ENCODE measurements around the gene HSF2.

HSF2 gene, protein sequence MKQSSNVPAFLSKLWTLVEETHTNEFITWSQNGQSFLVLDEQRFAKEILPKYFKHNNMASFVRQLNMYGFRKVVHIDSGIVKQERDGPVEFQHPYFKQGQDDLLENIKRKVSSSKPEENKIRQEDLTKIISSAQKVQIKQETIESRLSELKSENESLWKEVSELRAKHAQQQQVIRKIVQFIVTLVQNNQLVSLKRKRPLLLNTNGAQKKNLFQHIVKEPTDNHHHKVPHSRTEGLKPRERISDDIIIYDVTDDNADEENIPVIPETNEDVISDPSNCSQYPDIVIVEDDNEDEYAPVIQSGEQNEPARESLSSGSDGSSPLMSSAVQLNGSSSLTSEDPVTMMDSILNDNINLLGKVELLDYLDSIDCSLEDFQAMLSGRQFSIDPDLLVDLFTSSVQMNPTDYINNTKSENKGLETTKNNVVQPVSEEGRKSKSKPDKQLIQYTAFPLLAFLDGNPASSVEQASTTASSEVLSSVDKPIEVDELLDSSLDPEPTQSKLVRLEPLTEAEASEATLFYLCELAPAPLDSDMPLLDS

GRCh38 chr6:122399348-122400120 is at the start of gene HSF2:
Gene HSF2, plus strand, starts transcription at chr6:122399652. Its CDS starts 86 bp downstream, at chr6:122399738.
- peak within 1 kb of the TSS; percentile 87 for H3K27ac ChIP-seq
- CTCF ChIA-PET, result no interaction called here
- TF ChIP-seq, protein P1, sequence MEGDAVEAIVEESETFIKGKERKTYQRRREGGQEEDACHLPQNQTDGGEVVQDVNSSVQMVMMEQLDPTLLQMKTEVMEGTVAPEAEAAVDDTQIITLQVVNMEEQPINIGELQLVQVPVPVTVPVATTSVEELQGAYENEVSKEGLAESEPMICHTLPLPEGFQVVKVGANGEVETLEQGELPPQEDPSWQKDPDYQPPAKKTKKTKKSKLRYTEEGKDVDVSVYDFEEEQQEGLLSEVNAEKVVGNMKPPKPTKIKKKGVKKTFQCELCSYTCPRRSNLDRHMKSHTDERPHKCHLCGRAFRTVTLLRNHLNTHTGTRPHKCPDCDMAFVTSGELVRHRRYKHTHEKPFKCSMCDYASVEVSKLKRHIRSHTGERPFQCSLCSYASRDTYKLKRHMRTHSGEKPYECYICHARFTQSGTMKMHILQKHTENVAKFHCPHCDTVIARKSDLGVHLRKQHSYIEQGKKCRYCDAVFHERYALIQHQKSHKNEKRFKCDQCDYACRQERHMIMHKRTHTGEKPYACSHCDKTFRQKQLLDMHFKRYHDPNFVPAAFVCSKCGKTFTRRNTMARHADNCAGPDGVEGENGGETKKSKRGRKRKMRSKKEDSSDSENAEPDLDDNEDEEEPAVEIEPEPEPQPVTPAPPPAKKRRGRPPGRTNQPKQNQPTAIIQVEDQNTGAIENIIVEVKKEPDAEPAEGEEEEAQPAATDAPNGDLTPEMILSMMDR (conservative IDR thresholded peaks at IDR 0.05; ENCODE audit: low read depth), result no peak
- POLR2A ChIA-PET (ENCODE audit: low non-redundant PET), result no interaction called here
- peak; percentile 96 for DNase-seq (ENCODE audit: low spot score)

GRCh38 chr6:122352981-122353664 is 46.3 kb upstream of the HSF2 start:
- no peak for DNase-seq (ENCODE audit: low spot score)
- ChIA-PET POLR2A (ENCODE audit: low non-redundant PET) (no interaction called here), CTCF (no interaction called here)
- H3K27ac ChIP-seq, result no peak overlapping the region
- TF ChIP-seq, protein P1 (conservative IDR thresholded peaks at IDR 0.05; ENCODE audit: low read depth), result no peak

- ChIA-PET CTCF (interaction anchor here (0.7 to 0.9 kb wide), 2 partner anchors 9 to 1082 kb away, joined by 3 to 11 read pairs; no protein-coding TSS in a partner anchor), POLR2A (ENCODE audit: low non-redundant PET) (no interaction called here)
- TF ChIP-seq, protein P1 (conservative IDR thresholded peaks at IDR 0.05; ENCODE audit: low read depth), result no peak
- DNase-seq (ENCODE audit: low spot score), result no peak
- H3K27ac ChIP-seq, result no peak overlapping the region
These were observed 38.6 kb upstream of the HSF2 start for GRCh38 chr6:122360809-122361208.

GRCh38 chr6:122361314-122361979 is 38.0 kb upstream of the HSF2 start:
- CTCF ChIA-PET, result no interaction called here
- DNase-seq (ENCODE audit: low spot score), result no peak

DNA sequence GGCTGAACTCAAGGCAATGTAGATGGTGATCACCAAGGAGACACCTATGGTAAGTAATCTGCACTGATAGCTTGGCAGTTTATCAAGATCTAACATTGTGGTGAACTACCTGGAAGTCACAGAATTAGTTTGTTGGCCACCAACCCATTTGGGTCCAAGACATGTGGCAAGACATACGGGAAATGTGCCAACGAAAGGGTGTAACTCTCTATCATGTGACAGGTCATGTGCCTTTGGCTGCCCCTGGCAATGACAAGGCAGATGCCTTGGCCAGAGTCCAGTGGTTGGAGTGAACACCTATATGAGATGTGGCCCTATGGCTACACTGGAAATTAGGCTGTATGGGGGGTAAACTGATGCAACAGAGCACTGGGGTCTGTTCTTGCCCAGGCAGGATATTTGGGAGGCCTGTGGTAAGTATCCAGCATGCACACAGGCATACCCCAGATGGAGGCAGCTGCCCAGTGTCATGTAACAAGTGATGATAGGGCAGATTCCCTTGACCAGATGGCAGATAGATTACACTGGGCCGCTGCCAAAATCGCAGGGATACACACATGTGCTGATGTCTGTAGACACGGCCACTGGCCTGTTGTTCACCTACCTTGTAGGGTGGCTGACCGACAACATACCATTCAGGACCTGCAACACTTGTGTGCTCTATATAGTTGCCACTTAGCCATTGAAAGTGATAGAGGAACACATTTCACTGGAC is 35.5 kb upstream of the HSF2 start:
- H3K27ac ChIP-seq, result no peak overlapping the region
- ChIA-PET CTCF (no interaction called here), POLR2A (ENCODE audit: low non-redundant PET) (no interaction called here)
- TF ChIP-seq, protein P1 (conservative IDR thresholded peaks at IDR 0.05; ENCODE audit: low read depth), result no peak
- DNase-seq (ENCODE audit: low spot score), result no peak

More at GRCh38 chr6:122361314-122361979, 38.0 kb upstream of the HSF2 start:
- POLR2A ChIA-PET (ENCODE audit: low non-redundant PET), result no interaction called here
- TF ChIP-seq, protein P1 (conservative IDR thresholded peaks at IDR 0.05; ENCODE audit: low read depth), result no peak
- H3K27ac ChIP-seq, result no peak overlapping the region

Data from RWPE1 (cell line).